ENCODE results near the gene ETFA. TPM values are rescaled to one million over a fixed set of nuclear protein-coding genes. Genes with fewer than 3 reads are reported as not detected.

The ETFA gene
- total and polyA plus RNA-seq, 10 of the 15 experiments (the other 5 are each of a cell fraction or from before 2014, with no cell fraction given): 114 to 331 (median 152) TPM

GRCh38 chr15:76200641-76201105, 110.6 kb downstream of the ETFA start:
- Histone ChIP-seq H3K4me3 (no peak overlapping the region), H3K4me2 (ENCODE audit: control insufficient read depth, insufficient read depth) (no peak overlapping the region), H4K20me1 (ENCODE audit: control insufficient read depth, insufficient read depth) (no peaks in the 10 kb centered on the region), H3K36me3 (ENCODE audit: control insufficient read depth in 2 of 2, insufficient read depth in 2 of 2, low read length in 1 of 2) (no peaks in the 10 kb centered on the region; a peak in 2 of 4 replicates), H3K4me1 (ENCODE audit: control insufficient read depth, insufficient read depth, low read length) (no peaks in the 10 kb centered on the region; the same call in 1 of the 2 replicates), H2AFZ (ENCODE audit: control insufficient read depth, low read depth, low read length) (no peak overlapping the region), H3K9ac (ENCODE audit: control insufficient read depth, insufficient read depth, low read length) (no peak overlapping the region), H3K27ac (ENCODE audit: control insufficient read depth, insufficient read depth) (no peak overlapping the region), H3K27me3 (replicated peaks in 1 of 2; ENCODE audit: control insufficient read depth in 2 of 2, insufficient read depth in 2 of 2, low read length in 1 of 2) (no peaks in the 10 kb centered on the region), H3K79me2 (ENCODE audit: control insufficient read depth, insufficient read depth, low read length) (no peaks in the 10 kb centered on the region), H3K9me3 (replicated peaks; ENCODE audit: control insufficient read depth, insufficient read depth, low read length) (no peaks in the 10 kb centered on the region)
- in situ Hi-C loops (cut with MboI): no loop called here
- TF ChIP-seq FOXM1 (IDR thresholded peaks at IDR 0.05; ENCODE audit: low read depth, low read length) (no peak), TCF7 (IDR thresholded peaks at IDR 0.05; ENCODE audit: borderline replicate concordance) (no peak), TBL1XR1 (IDR thresholded peaks at IDR 0.05; ENCODE audit: low read depth, low read length) (no peak), ASH2L (IDR thresholded peaks at IDR 0.05; ENCODE audit: borderline replicate concordance, low read depth) (no peak), HCFC1 (IDR thresholded peaks at IDR 0.05; ENCODE audit: low read length) (no peak), BACH1 (IDR thresholded peaks at IDR 0.05; ENCODE audit: borderline replicate concordance) (no peak), IRF4 (IDR thresholded peaks at IDR 0.05; ENCODE audit: low read depth, low read length) (no peak), RUNX3 (IDR thresholded peaks at IDR 0.05; ENCODE audit: low read length) (no peak), ZNF24 (IDR thresholded peaks at IDR 0.05) (no peak), YBX1 (IDR thresholded peaks at IDR 0.05) (no peak)
- TF ChIP-seq, protein P1, sequence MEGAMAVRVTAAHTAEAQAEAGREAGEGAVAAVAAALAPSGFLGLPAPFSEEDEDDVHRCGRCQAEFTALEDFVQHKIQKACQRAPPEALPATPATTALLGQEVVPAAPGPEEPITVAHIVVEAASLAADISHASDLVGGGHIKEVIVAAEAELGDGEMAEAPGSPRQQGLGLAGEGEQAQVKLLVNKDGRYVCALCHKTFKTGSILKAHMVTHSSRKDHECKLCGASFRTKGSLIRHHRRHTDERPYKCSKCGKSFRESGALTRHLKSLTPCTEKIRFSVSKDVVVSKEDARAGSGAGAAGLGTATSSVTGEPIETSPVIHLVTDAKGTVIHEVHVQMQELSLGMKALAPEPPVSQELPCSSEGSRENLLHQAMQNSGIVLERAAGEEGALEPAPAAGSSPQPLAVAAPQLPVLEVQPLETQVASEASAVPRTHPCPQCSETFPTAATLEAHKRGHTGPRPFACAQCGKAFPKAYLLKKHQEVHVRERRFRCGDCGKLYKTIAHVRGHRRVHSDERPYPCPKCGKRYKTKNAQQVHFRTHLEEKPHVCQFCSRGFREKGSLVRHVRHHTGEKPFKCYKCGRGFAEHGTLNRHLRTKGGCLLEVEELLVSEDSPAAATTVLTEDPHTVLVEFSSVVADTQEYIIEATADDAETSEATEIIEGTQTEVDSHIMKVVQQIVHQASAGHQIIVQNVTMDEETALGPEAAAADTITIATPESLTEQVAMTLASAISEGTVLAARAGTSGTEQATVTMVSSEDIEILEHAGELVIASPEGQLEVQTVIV (IDR thresholded peaks at IDR 0.05; ENCODE audit: borderline replicate concordance, partially characterized antibody): no peak
- TF ChIP-seq, protein P2, sequence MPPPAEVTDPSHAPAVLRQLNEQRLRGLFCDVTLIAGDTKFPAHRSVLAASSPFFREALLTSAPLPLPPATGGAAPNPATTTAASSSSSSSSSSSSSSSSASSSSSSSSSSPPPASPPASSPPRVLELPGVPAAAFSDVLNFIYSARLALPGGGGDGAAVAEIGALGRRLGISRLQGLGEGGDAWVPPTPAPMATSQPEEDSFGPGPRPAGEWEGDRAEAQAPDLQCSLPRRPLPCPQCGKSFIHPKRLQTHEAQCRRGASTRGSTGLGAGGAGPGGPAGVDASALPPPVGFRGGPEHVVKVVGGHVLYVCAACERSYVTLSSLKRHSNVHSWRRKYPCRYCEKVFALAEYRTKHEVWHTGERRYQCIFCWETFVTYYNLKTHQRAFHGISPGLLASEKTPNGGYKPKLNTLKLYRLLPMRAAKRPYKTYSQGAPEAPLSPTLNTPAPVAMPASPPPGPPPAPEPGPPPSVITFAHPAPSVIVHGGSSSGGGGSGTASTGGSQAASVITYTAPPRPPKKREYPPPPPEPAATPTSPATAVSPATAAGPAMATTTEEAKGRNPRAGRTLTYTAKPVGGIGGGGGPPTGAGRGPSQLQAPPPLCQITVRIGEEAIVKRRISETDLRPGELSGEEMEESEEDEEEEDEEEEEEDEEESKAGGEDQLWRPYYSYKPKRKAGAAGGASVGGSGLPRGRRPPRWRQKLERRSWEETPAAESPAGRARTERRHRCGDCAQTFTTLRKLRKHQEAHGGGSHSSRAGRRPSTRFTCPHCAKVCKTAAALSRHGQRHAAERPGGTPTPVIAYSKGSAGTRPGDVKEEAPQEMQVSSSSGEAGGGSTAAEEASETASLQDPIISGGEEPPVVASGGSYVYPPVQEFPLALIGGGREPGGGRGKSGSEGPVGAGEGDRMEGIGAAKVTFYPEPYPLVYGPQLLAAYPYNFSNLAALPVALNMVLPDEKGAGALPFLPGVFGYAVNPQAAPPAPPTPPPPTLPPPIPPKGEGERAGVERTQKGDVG (CRISPR knock-in tag; IDR thresholded peaks at IDR 0.05): no peak
- TF ChIP-seq, protein P3, sequence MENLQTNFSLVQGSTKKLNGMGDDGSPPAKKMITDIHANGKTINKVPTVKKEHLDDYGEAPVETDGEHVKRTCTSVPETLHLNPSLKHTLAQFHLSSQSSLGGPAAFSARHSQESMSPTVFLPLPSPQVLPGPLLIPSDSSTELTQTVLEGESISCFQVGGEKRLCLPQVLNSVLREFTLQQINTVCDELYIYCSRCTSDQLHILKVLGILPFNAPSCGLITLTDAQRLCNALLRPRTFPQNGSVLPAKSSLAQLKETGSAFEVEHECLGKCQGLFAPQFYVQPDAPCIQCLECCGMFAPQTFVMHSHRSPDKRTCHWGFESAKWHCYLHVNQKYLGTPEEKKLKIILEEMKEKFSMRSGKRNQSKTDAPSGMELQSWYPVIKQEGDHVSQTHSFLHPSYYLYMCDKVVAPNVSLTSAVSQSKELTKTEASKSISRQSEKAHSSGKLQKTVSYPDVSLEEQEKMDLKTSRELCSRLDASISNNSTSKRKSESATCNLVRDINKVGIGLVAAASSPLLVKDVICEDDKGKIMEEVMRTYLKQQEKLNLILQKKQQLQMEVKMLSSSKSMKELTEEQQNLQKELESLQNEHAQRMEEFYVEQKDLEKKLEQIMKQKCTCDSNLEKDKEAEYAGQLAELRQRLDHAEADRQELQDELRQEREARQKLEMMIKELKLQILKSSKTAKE (IDR thresholded peaks at IDR 0.05; ENCODE audit: low read depth, poor library complexity, severe bottlenecking): no peak
- TF ChIP-seq, protein P4, sequence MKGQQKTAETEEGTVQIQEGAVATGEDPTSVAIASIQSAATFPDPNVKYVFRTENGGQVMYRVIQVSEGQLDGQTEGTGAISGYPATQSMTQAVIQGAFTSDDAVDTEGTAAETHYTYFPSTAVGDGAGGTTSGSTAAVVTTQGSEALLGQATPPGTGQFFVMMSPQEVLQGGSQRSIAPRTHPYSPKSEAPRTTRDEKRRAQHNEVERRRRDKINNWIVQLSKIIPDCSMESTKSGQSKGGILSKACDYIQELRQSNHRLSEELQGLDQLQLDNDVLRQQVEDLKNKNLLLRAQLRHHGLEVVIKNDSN (IDR thresholded peaks at IDR 0.05; ENCODE audit: borderline replicate concordance, extremely low read length, insufficient read depth, low read depth, low read length): no peak
- TF ChIP-seq, protein P5, sequence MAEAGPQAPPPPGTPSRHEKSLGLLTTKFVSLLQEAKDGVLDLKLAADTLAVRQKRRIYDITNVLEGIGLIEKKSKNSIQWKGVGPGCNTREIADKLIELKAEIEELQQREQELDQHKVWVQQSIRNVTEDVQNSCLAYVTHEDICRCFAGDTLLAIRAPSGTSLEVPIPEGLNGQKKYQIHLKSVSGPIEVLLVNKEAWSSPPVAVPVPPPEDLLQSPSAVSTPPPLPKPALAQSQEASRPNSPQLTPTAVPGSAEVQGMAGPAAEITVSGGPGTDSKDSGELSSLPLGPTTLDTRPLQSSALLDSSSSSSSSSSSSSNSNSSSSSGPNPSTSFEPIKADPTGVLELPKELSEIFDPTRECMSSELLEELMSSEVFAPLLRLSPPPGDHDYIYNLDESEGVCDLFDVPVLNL (IDR thresholded peaks at IDR 0.05; ENCODE audit: low read depth, low read length): no peak
- CTCF ChIA-PET: no interaction called here
- SMC1A ChIA-PET (ENCODE audit: uncharacterized antibody, unreplicated experiment): no interaction called here
- RAD21 ChIA-PET (ENCODE audit: unreplicated experiment): no interaction called here
- DNase-seq (ENCODE audit: low read depth, low spot score) (no peak), FAIRE-seq (no peak), ATAC-seq (no peak)
- intact Hi-C loops (cut with micrococcal nuclease; ENCODE audit: unreplicated experiment): no loop called here
- BruUV-seq (replicated peaks): no TSS peak
- POLR2A ChIA-PET: no interaction called here
- WGBS (ENCODE audit: insufficient coverage, insufficient replicate concordance, low lambda C conversion rate, missing lambda C conversion rate): 96% methylated on average over 5 of the region's 5 CpGs

Measured in GM12878 (cell line).